Fibroblast of upper back skin (primary cell): ENCODE measurements around the gene B9D1.
A peak's percentile ranks its signal among the peaks of the same experiment; 100 is the strongest.

Source experiments
- DNase-seq: peaks from one replicate; pipeline ENCODE4 v3.0.0-alpha.2; 2013

Gene B9D1

DNA sequence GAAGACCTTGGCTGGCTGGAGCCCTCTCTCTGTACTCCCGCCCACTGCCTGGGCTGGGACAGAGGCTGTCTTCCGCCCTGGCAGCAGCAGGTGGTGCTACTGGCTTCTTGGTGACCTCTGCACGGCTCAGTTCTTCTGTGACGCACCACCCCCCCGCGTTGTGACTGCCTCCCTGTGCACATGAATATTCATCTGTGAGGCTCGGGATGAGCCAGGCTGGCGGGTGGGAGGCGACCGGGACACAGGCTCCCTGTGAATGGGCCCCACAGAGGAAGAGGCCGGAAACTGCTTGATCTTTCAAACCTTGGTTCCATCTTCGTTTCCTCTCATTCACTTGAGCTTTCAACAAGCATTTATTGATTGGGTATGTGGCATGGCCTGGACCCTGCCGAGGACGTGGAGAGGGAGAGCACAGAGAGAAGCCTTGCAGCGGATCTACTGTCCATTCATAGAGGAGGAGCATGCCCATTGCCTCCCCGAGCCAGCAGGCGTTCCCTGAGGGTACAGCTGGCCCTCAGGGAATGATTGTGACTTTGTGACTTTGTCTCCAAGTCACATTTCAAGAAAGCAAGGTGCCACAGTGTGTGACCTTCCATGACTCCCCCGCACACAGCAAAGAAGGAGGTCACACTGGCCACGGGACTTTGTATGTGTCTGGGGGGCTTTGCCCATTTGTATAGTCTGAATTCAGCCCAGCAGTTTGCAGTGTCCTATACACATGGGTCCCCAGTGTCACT lies 45.0 kb downstream of the B9D1 start:
- DNase-seq, result peak; percentile 58

DNA sequence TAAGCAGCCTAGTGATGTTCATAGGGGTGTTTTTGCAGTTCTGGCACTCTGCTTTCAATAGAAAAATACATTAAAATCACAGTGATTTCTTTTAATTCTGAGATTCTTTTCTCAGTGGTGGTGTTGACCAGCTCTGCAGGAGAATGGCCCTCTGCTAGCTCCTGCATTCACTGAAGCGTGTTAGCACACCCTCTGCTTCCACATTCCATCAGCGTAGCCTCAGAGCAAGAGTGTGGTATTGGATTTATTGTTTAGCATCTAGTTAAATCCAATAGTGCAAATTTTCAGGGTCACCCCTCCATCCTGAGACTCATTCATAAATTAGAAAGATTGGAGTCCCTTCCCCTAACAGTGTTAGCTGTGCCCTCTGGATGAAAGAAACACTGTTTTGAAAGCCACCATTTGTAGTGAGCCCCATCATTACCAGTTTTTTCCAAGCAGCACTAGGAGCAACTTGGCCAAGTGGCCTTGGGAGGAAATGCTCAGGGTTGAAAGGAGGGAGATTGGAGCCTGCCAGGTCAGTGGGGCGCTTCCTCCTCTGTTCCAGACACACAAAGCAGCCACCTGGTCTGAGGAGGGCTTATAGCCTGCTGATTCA lies 45.7 kb downstream of the B9D1 start:
- no peak for DNase-seq

DNA sequence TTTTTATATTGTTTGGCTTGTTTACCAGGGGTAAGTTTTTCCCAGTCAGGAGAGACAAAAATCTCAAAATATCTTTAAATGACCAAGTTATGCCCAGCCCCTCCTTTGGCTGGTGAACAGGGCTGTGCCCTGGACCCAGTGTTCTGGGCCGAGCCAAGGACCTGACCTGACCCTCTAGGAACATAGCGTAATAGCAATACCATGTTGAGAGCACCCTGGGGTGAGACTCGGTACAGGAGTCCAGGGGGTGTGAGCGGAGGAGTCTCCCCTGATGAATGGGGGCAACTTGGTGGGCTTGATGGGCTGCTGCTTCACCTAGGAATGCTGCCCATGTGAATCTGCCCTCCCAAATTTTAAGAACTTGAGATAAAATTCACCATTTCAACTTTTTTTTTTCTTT lies 47.4 kb downstream of the B9D1 start:
- no peak for DNase-seq

DNA sequence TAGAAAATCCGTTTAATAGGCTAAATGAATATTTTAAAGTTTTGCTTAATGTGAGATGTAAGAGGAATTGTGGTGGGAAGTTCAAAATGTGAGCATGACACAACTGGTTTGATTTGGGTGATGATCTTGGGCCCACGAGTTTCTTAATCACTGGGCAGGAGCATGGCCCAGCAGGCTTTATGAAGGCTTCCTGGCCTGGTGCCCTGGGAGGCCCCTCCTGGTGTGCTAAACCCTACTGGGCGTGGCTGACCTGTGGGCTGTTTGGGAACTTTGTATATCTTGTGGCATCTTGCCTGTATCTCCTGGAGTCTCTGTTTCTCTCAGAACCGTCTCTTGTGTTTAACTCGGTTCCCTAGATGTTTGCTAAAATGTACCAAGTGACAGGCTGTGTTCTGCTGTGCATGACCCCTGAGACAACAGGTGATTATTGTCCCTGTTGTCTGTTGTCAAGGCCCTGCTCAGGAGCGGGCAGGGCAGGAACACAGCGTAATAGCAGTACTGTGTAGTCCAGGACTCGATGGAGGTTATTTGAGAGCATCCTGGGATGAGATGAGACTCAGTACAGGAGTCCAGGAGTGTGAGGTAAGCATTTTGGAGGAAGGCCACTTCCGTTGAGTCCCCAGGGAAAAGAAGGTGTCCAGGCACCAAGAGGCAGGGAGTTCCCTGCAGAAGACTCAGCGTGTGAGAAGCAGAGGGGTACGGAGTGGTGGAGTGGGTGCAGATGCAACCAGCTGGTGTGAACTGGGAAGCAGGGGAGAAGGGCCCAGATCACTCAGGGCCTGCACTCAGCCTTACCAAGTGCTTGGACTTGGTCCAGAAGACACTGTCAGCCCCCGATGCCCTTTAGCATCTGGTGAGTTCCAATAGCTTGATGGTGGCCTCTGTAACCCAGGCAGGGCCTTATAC lies 48.5 kb downstream of the B9D1 start:
- DNase-seq, result no peak

DNA sequence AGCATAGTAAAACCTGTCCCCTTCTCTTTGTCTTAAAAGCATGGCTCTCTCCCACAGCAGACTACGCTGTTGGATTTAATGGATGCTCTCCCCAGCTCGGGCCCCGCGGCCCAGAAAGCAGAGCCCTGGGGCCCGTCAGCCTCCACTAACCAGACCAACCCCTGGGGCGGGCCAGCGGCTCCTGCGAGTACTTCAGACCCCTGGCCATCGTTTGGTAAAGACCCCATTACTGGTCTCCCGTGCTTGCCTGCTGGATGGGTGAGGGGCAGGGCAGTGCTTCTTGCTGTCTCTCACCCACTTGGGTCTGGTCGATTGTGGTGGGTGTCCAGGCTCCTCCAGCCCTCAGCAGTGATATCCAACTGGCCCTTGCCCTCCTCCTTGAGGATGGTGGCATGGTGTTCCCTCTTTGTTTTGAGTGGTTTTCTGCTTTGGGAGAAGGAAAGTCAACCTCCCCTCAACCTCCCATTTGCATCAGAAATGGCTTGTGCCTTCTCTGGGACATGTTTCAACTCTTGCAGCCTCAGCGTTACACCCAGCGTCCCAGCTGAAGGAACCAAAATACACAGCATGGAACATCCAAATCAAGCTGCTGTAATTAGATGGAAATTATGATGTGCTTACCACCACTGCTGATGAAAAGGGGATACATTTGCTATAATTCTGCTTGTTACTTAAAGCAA lies 49.3 kb downstream of the B9D1 start:
- DNase-seq, result no peak

DNA sequence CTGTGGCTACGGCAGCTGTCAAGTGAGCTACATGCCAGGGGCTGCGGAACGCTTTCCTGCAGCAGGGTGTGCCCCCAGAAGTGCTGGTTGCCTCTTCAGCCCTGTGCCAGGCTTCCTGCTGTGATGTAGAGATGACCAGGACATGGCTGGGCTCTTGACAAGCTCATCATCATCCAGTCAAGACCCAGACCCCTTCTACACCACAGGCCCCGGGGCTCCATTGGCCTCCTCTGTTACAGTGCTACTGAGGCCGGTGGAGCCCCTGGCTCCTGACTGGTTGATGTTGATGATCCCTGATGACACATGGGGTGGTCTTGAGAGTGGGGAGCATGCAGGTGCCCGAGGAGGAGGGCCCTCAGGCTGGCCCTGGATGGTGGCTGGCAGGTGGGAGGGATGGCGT lies 50.1 kb downstream of the B9D1 start:
- DNase-seq, result no peak

DNA sequence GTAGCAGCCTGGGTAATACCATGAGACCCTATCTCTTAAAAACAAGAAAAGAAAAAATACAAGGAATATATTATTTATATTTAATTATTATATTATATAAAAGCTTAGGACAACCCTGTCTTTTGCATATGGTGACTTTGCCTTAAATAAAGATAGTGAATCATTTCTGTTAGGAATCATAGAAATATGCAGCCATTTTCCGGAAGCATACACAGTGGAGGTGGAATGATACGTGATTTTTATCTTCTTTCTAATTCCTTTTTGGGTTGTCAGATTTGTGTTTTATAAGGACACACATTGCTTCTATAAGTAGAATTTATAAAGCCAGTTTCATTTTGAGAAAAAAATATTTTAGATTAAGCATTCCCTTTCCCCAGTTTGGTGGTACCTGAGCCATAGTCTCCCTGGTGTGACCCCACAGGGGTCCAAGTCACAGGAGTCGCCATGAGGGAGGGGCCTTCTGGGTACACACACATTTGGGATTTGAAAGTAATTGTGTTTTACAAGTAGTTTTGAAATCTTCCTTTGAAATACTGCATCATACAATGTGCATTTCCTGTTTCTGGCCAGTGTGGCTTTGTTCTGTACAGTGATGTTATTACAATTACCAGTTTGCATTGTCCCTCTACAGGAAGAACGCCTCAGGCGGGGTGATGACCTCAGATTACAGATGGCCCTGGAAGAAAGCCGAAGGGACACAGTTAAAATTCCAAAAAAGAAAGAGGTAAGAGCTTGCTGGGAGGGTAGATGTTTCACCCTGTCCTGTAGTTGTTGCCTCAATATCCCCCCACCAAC lies 50.9 kb downstream of the B9D1 start:
- no peak for DNase-seq

DNA sequence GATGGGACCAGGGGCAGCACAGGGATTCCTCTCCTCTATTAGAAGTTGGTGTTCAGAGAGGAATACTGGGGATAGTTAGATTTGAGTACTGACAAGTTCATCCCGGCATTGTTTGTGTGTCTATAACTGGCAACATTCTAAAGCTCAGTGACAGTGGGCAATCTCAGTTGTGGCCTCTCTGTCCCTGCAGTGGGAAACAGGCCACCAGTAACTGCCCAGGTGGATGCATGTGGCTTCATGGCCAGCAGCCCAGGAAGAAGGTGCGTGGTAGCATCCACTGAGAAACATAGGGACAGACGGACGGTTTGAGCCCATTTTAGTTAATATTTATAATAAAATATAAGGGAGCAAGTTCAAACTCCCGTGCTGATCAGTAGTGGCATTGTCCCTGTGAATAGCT lies 51.5 kb downstream of the B9D1 start:
- no peak for DNase-seq

DNA sequence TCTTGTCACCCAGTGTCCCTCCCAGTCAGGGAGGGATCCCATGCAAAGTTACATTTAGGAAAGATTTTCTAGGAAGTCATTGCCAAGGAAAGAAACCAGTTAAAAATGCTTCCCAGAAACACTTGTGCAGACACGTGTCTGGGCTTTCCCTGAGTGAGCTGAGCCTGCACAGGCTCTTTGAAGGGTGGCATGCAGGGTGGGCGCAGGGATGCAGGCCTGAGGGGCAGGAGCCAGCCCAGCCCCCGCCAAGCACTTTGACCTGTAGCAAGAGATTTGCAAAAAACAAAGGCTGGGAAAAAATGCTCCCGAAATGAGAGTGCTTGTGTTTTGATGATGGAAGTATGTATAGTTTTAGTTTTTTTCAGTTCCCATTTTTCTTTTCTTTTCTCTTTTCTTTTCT lies 52.4 kb downstream of the B9D1 start:
- no peak for DNase-seq

DNA sequence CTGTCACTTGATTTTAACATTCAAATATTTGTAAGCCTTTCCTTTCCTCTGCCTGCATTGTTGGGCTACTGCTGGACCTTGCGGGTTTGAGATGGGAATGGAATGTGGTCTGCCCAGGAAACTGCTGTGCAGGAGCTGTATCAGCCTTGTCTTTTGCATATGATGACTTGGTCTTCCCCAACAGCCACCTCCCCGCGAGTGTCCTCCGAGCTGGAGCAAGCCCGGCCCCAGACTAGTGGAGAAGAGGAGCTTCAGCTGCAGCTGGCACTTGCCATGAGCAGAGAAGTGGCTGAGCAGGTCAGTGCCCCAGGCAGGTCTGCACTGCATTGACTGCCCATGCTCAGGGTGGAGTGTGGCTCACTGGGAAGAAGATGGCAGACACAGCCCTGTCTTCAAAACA lies 52.8 kb downstream of the B9D1 start:
- DNase-seq, result no peak

DNA sequence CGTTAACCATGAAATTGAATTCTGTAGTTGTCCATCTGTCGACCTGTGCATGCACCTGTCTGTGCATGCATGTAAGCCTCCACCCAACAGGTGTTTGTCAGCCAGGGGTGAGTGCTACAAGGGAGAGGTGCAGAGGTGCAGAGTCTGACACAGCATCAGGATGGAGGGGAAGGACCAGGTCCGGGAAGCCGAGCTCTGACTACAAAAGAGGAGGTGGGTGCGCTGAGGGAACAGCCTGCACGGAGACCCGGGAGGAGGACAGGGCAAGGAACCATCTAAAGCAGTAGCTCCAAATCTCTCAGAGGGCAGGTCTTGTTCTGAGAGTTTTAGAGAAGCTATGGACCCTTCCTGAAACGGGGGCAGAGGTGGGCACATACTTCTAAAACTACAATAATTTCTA lies 54.1 kb downstream of the B9D1 start:
- no peak for DNase-seq

DNA sequence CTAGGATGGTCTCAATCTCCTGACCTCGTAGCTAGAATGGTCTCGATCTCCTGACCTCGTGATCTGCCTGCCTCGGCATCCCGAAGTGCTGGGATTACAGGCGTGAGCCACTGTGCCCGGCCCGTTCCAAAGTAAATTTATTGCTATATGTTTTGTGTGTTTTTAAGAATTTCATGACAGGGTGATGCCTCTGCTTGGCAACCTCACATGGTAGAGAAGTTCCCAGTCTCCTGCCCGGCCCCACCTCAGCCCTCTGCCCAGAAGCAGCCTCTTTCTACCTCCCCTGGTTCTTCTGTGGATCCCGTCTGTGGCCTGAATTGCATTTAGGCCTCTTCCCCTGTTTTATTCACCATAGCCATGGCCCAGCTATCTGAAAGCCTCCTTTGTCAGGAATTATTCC lies 55.0 kb downstream of the B9D1 start:
- no peak for DNase-seq

DNA sequence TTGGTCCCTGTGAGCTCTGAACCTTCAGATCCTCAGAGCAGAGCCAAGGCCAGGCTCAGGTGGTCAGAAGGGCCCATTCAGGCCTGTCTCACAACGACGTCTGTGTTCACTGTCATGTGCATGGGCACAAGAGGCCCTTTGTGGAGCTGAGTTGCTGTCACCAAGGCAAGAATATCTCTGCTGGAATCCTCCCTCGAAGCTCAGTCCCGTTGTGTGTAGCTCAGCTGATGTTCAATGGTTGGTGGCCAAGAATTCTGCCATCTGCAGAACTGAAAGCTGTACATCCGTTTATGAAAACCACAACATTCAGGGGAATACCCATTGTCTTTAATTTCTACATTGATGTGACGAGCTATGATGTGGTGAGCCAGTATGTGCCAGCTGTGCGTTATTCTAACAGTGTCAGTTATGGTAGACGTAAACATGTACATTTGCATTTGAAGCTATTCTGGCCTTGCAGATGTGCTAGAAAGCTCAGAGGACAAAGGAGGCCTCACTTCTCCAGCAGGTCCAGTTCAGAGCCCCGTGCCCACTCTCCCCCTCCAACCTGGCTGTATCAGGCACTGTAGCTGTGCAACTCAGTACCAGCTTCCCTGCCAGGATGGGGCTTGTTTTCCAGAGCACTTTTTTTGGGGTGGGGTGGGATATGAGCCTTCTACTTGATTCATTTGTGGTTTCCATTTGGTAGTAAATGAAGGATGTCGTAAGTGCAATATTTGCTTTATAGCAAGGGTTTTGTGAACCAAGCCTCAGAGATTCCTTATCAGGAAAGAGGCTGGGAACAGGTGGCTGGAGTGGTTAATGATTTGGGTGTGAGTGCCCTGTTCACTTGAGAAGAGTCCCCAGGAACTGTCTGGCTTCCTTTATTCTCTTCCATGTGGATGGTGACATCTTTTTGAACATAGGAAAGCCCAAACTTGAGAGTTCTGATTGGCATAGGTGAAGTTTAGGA lies 56.1 kb downstream of the B9D1 start:
- no peak for DNase-seq

DNA sequence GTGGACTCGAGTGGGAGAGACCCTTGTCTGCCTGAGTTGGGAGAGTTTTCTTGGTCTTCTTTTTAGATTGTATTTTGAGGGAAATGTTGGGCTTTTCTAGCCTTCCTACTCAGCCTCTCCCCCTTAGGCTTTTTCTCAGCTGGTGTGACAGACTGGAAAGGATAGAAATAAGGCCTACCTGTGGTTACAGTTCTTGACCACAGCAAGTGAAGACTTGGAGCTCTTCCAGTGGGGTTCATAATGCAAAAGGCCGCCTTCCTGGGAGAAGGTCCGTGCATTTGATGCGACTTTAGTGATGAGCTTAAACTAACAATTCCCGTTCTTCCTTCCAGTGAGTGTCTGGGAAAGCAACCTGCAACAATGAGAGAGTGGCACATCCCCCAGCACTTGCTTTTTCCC lies 56.8 kb downstream of the B9D1 start:
- DNase-seq, result no peak

DNA sequence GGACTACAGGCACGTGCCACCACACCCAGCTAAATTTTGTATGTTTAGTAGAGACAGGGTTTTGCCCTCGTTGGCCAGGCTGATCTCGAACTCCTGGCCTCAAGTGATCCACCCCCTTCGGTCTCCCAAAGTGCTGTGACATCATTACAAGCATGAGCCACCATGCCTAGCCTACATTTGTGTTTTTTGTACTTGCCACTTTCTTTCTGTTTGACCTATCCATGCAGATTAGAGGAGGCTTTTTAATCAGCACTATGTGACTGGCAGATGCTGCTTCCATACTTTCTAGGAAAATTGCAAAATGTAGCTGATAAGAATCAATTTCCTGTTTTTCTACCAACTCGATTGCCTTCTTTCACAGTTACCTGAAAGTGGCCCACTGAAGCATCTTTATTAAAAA lies 57.3 kb downstream of the B9D1 start:
- DNase-seq, result no peak

DNA sequence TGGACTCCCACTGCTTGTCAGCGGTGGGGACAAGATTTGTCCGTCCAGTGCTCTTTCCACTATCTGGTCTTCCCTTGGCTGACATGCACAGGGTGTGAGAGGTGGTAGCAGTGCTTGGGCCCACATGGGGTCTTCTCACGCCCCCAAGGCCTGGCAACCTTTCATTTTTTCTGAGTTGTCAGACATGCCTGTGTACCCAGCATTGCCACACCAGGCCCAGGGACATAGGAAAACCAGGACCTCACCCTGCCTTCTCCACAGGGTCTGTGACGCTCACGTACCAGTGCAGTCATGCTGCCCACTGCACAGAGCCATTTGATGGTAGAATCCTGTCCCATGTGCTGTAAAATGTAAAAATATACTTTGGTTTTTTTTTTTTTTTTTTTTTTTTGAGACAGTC lies 57.8 kb downstream of the B9D1 start:
- no peak for DNase-seq

DNA sequence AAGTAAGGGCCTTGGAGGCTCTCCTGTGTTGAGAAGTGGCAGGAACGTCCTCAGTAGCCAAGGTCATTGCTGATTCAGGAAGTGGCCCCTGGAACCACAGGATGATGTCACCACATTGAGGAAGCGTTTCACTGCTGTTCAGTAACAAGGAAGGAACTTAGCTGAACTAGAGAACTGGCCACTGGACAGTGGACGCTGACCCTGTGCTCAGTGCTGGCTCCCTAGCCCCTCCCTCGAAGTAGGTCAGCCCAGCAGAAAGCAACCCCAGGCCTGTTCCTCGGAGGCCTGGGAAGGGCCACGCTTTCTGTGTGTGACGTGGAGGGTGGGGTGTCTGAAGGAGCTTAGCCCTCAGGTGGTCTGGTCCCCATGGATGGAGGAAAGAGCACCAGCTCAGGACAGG lies 58.3 kb downstream of the B9D1 start:
- peak; percentile 32 for DNase-seq

DNA sequence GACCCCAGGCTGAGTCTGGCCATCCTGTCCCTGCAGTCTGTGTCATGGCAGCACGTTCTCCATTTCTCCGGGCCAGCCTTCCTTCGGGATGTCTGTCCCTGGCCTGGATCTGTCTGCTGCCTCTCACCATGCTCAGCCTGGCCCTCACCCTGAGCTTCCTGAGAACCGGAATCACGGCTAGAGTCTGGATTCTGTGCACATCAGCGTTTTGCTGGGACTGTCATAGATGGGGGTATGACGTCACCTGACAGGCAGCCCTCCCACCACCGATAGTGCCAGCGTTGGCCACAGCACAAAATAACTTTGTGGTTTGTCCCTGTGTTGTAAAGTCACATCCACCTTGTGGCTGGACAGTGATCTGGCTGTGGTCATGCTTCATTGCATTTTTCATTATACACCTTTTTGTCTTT lies 59.2 kb downstream of the B9D1 start:
- no peak for DNase-seq

DNA sequence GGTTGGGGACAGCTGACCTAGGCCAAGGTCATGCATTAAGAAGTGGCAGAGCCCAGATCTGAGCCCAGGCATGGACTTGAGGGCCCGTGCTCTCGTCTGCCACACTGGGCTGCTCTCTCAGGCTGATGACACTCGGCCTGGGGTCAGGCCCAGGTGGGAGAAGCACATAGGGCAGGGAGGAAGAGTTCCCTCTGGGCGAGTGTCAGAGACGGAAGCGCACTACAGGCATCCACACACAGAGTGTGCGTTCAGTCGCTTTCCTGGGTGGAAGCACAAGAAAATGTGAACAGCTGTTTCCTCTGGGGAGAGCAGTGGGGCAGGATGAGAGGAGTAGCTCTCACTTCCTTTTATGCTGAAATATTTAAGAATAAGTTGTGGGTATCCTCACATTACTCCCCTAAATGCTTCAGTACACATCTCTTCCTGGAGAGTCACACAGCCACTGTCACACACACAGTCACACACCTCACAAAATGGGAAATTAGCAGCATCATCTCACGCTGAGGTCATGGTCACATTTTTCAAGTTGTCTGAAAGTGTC lies 59.7 kb downstream of the B9D1 start:
- DNase-seq, result no peak

DNA sequence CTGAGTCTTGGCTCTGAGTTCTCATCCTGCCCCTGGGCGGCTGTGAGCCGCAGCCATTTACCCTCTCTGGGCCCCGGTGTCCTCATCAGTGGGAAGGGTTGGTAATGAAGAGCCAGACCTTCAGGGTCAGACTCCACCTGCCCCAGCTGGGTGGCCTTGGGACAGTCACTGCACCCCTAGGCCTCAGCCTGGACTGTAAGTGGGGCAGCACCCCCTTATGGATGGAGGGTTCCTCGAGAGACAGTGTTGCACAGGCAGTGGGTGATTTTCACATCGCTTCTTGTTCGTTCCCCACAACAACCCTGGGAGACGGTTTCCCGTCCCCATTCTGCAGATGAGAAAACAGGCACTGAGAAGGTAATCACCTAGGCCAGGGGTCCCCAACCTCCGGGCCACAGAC lies 60.5 kb downstream of the B9D1 start:
- DNase-seq, result no peak
